PC-3 (cell line): Measurements from ENCODE around the gene TSPAN8.

Experiments used
- EZH2 ChIP-seq: fragments of 300-600 bp; sonication (generic); IDR thresholded peaks from one replicate; pipeline ENCODE4 v1.6.1; 2017; ENCODE audit warnings: antibody characterized with exemption, mild to moderate bottlenecking, low read length; ENCODE audit not compliant: unreplicated experiment
- TF ChIP-seq, protein P1 (sequence below): fragments of 300-600 bp; sonication (generic); conservative IDR thresholded peaks from 2 replicates; pipeline ENCODE4 v1.5.1; 2017; ENCODE audit warnings: antibody characterized with exemption, low read depth, mild to moderate bottlenecking, low read length

DNA sequence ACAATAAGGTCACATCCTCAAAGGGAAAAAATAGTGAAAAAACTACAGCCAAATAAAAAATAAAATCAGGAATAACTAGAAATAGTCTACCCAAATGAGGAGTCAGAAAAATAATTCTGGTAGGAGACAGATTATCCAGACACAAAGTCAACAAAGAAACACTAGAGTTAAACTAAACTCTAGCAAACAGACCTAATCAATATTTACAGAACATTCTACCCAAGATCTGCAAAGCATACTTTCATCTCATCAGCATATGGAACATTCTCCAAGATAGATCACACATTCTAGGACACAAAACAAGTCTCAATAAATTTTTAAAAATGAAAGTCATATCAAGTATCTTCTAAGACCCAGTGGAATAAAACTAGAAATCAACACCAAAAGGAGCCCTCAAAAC lies 20.4 kb upstream of the TSPAN8 start:
- TF ChIP-seq, protein P1, sequence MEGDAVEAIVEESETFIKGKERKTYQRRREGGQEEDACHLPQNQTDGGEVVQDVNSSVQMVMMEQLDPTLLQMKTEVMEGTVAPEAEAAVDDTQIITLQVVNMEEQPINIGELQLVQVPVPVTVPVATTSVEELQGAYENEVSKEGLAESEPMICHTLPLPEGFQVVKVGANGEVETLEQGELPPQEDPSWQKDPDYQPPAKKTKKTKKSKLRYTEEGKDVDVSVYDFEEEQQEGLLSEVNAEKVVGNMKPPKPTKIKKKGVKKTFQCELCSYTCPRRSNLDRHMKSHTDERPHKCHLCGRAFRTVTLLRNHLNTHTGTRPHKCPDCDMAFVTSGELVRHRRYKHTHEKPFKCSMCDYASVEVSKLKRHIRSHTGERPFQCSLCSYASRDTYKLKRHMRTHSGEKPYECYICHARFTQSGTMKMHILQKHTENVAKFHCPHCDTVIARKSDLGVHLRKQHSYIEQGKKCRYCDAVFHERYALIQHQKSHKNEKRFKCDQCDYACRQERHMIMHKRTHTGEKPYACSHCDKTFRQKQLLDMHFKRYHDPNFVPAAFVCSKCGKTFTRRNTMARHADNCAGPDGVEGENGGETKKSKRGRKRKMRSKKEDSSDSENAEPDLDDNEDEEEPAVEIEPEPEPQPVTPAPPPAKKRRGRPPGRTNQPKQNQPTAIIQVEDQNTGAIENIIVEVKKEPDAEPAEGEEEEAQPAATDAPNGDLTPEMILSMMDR = no peak
- TF ChIP-seq EZH2 = no peak
